ENCODE results near the gene ZDHHC14. TPM values are rescaled to one million over a fixed set of nuclear protein-coding genes. Genes with fewer than 3 reads are reported as not detected.

The ZDHHC14 gene
- total RNA-seq, 1 experiment from 2014 or later, result 1.7 TPM

DNA sequence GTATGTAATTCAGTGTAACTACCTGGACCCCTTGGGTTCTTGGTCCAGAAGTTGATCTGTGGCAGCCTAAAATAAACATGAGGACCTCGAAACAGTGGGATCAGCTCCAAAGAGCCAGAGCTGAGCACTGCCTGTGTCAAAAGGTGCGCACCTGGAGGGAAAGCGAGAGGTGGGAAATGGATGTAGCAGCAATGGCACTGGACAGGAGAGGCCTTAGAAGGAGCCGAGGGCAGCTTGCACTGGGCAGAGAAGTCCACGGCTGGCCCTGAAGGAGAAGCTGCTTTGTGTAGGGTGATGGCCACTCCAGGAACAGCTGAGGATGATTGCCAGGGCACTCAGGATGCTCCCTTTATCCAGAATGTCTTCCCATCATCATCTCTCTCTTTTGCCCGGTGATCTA is 228.1 kb downstream of the ZDHHC14 start:
- Histone ChIP-seq H3K4me2 (ENCODE audit: insufficient read depth, insufficient read length, low read length) (no peak overlapping the region), H4K20me1 (ENCODE audit: control insufficient read depth, insufficient read depth, insufficient read length) (no peaks in the 10 kb centered on the region), H2BK20ac (ENCODE audit: low read depth, low read length, poor library complexity, severe bottlenecking) (no peak overlapping the region), H2BK5ac (ENCODE audit: insufficient read length, low read length) (no peak overlapping the region), H3K79me2 (ENCODE audit: insufficient read depth, low read length) (no peaks in the 10 kb centered on the region), H3K14ac (ENCODE audit: insufficient read depth, low read length) (no peak overlapping the region), H3K9ac (ENCODE audit: extremely low read depth, insufficient read length, low read length) (no peak overlapping the region), H2AK5ac (ENCODE audit: insufficient read length, low read length) (no peak overlapping the region), H3T11ph (ENCODE audit: low read length) (no peak overlapping the region), H3K27ac (ENCODE audit: insufficient read length, low read depth, low read length) (no peak overlapping the region), H4K5ac (ENCODE audit: insufficient read length, low read depth, low read length) (no peak overlapping the region), H4K8ac (replicated peaks; ENCODE audit: insufficient read length, low read depth, low read length) (no peak overlapping the region), H3K27me3 (ENCODE audit: insufficient read depth, low read length) (no peaks in the 10 kb centered on the region), H3K79me1 (ENCODE audit: insufficient read depth, low read depth, low read length, poor library complexity, severe bottlenecking) (no peaks in the 10 kb centered on the region), H3K18ac (ENCODE audit: insufficient read length, low read depth, low read length) (no peak overlapping the region), H3K9me3 (ENCODE audit: control insufficient read depth, low read depth, low read length) (no peaks in the 10 kb centered on the region), H2AFZ (ENCODE audit: low read length) (no peak overlapping the region), H2BK15ac (ENCODE audit: low read depth, low read length) (no peak overlapping the region), H4K91ac (ENCODE audit: insufficient read length, low read depth, low read length) (no peak overlapping the region), H3K56ac (ENCODE audit: insufficient read length, low read depth, low read length) (no peak overlapping the region), H2BK120ac (ENCODE audit: low read depth, low read length, poor library complexity, severe bottlenecking) (no peak overlapping the region), H3K4ac (ENCODE audit: low read depth, low read length) (no peak overlapping the region), H3K23ac (ENCODE audit: insufficient read length, low read depth, low read length) (no peak overlapping the region), H2BK12ac (ENCODE audit: insufficient read length, low read depth, low read length) (no peak overlapping the region), H3K4me1 (ENCODE audit: insufficient read depth, low read length) (peaks cover 11% of the 10 kb centered on the region; the same call in 1 of the 2 replicates), H3K23me2 (ENCODE audit: insufficient read length, low read depth, low read length, poor library complexity, severe bottlenecking) (no peaks in the 10 kb centered on the region)
- peaks cover 4% of the 10 kb centered on the region for H3K27me3 Mint-ChIP-seq (ENCODE audit: low read depth)
- peaks cover 31 to 38% of the 10 kb centered on the region in 2 experiments for H3K4me1 Mint-ChIP-seq
- no peak overlapping the region for H3K27ac Mint-ChIP-seq
- H3K4me3 Mint-ChIP-seq, result no peak overlapping the region
- TF ChIP-seq, protein P1, sequence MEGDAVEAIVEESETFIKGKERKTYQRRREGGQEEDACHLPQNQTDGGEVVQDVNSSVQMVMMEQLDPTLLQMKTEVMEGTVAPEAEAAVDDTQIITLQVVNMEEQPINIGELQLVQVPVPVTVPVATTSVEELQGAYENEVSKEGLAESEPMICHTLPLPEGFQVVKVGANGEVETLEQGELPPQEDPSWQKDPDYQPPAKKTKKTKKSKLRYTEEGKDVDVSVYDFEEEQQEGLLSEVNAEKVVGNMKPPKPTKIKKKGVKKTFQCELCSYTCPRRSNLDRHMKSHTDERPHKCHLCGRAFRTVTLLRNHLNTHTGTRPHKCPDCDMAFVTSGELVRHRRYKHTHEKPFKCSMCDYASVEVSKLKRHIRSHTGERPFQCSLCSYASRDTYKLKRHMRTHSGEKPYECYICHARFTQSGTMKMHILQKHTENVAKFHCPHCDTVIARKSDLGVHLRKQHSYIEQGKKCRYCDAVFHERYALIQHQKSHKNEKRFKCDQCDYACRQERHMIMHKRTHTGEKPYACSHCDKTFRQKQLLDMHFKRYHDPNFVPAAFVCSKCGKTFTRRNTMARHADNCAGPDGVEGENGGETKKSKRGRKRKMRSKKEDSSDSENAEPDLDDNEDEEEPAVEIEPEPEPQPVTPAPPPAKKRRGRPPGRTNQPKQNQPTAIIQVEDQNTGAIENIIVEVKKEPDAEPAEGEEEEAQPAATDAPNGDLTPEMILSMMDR (conservative IDR thresholded peaks at IDR 0.05), result no peak
- DNase-seq, result no peak
- no peaks in the 10 kb centered on the region for H3K9me3 Mint-ChIP-seq
- no CpG with 5 or more reads among the region's 6 CpGs for WGBS (ENCODE audit: extremely low coverage, insufficient read length, low lambda C conversion rate)
- 0 out of 7 replicates have a peak, but pooled peaks cover 0 to 2% (median 0%) of the 10 kb centered on the region in 3 experiments for H3K36me3 Mint-ChIP-seq (ENCODE audit: insufficient read depth in 1 of 3, low read depth in 3 of 3)

Data from H9 (cell line).